ENCODE measurements around the gene MTURN. TPM values are rescaled to one million over a fixed set of nuclear protein-coding genes. Genes with fewer than 3 reads are reported as not detected.

Gene MTURN
- total RNA-seq, 2 experiments from 2014 or later = 38.4 to 38.9 TPM

GRCh38 chr7:30150711-30151110 is 15.9 kb downstream of the MTURN start:
- Histone ChIP-seq H3K4me1 (ENCODE audit: insufficient read depth, low read length) (peaks cover 15% of the 10 kb centered on the region), H3K36me3 (ENCODE audit: insufficient read depth, low read length) (peaks cover 4% of the 10 kb centered on the region), H3K4me3 (ENCODE audit: low read length) (no peak overlapping the region), H3K27me3 (ENCODE audit: control insufficient read depth in 1 of 2, insufficient read depth in 2 of 2, low read length in 2 of 2) (no peaks in the 10 kb centered on the region), H3K27ac (ENCODE audit: low read depth in 1 of 2, low read length in 2 of 2) (no peak overlapping the region), H3K9me3 (ENCODE audit: control insufficient read depth in 1 of 2, insufficient read depth in 1 of 2, low read length in 2 of 2) (no peaks in the 10 kb centered on the region)
- Mint-ChIP-seq H3K4me3 (no peak overlapping the region), H3K36me3 (ENCODE audit: low read depth) (no peaks in the 10 kb centered on the region), H3K4me1 (ENCODE audit: low read depth) (peaks cover 6% of the 10 kb centered on the region), H3K27me3 (no peaks in the 10 kb centered on the region), H3K27ac (no peak overlapping the region), H3K9me3 (no peaks in the 10 kb centered on the region)
- CTCF ChIA-PET = no interaction called here
- POLR2A ChIA-PET = no interaction called here
- no peak for ATAC-seq (ENCODE audit: poor library complexity)
- no peak for TF ChIP-seq CTCF (IDR thresholded peaks at IDR 0.05)
- DNase-seq = no peak
- intact Hi-C loops (cut with DNase I, micrococcal nuclease) = no loop called here

- H3K27me3 Mint-ChIP-seq = no peaks in the 10 kb centered on the region
- peaks cover 4% of the 10 kb centered on the region for H3K36me3 ChIP-seq (ENCODE audit: insufficient read depth, low read length)
- no peak overlapping the region for H3K4me3 Mint-ChIP-seq
- H3K27ac ChIP-seq (ENCODE audit: low read depth in 1 of 2, low read length in 2 of 2) = no peak overlapping the region
- ATAC-seq (ENCODE audit: poor library complexity) (no peak), DNase-seq (no peak)
- no peaks in the 10 kb centered on the region for H3K27me3 ChIP-seq (ENCODE audit: control insufficient read depth in 1 of 2, insufficient read depth in 2 of 2, low read length in 2 of 2)
- TF ChIP-seq CTCF (IDR thresholded peaks at IDR 0.05) = no peak
- CTCF ChIA-PET = no interaction called here
- intact Hi-C loops (cut with DNase I, micrococcal nuclease) = no loop called here
- H3K27ac Mint-ChIP-seq = no peak overlapping the region
- no peaks in the 10 kb centered on the region for H3K9me3 ChIP-seq (ENCODE audit: control insufficient read depth in 1 of 2, insufficient read depth in 1 of 2, low read length in 2 of 2)
- POLR2A ChIA-PET = no interaction called here
- H3K4me1 Mint-ChIP-seq (ENCODE audit: low read depth) = peaks cover 32% of the 10 kb centered on the region
- H3K4me3 ChIP-seq (ENCODE audit: low read length) = no peak overlapping the region
- no peaks in the 10 kb centered on the region for H3K9me3 Mint-ChIP-seq
- peaks cover 16% of the 10 kb centered on the region for H3K4me1 ChIP-seq (ENCODE audit: insufficient read depth, low read length)
- H3K36me3 Mint-ChIP-seq (ENCODE audit: low read depth) = no peaks in the 10 kb centered on the region
These were observed 19.4 kb downstream of the MTURN start for GRCh38 chr7:30154111-30154587.

GRCh38 chr7:30155481-30155880 is 20.7 kb downstream of the MTURN start:
- Histone ChIP-seq H3K36me3 (ENCODE audit: insufficient read depth, low read length) (peaks cover 4% of the 10 kb centered on the region), H3K27me3 (ENCODE audit: control insufficient read depth in 1 of 2, insufficient read depth in 2 of 2, low read length in 2 of 2) (no peaks in the 10 kb centered on the region), H3K27ac (ENCODE audit: low read depth in 1 of 2, low read length in 2 of 2) (no peak overlapping the region), H3K4me3 (ENCODE audit: low read length) (no peak overlapping the region), H3K4me1 (ENCODE audit: insufficient read depth, low read length) (peaks cover 17% of the 10 kb centered on the region), H3K9me3 (ENCODE audit: control insufficient read depth in 1 of 2, insufficient read depth in 1 of 2, low read length in 2 of 2) (no peaks in the 10 kb centered on the region)
- no peak for TF ChIP-seq CTCF (IDR thresholded peaks at IDR 0.05)
- ChIA-PET POLR2A (no interaction called here), CTCF (no interaction called here)
- no peaks in the 10 kb centered on the region for H3K27me3 Mint-ChIP-seq
- intact Hi-C loops (cut with DNase I, micrococcal nuclease) = no loop called here
- DNase-seq = no peak
- H3K4me3 Mint-ChIP-seq = no peak overlapping the region
- no peak overlapping the region for H3K27ac Mint-ChIP-seq
- ATAC-seq (ENCODE audit: poor library complexity) = no peak
- no peaks in the 10 kb centered on the region for H3K9me3 Mint-ChIP-seq
- H3K36me3 Mint-ChIP-seq (ENCODE audit: low read depth) = no peaks in the 10 kb centered on the region
- H3K4me1 Mint-ChIP-seq (ENCODE audit: low read depth) = peaks cover 45% of the 10 kb centered on the region

All from CD4-positive, alpha-beta T cell (primary cell).